Heart left ventricle (tissue), 13 donors: ENCODE results near the gene PRKCA.

ENCODE experiments used
- POLR2A ChIP-seq, 2 donors: fragments of 450-650 bp; IDR thresholded peaks; one replicate each; pipeline ENCODE4 v1.6.1; 2017; ENCODE audit warnings: antibody characterized with exemption in 2 of 2, mild to moderate bottlenecking in 2 of 2, moderate library complexity in 2 of 2
- TF ChIP-seq, protein P1 (sequence below), 12 donors: fragments of 200-600 bp; sonication (generic) in 4 of 12; IDR thresholded peaks; one replicate each; pipeline versions ENCODE4 v1.5.0 to v1.8.0; 2018 to 2022; ENCODE audit warnings: antibody characterized with exemption in 12 of 12, mild to moderate bottlenecking in 5 of 12
- donor health status: ischemic (EF 13 %, LVEDD 7.1; RV severe dilation, severe dysfunction).
- donor health status: DM: no; HTN: yes; CAD: no.
- donor health status: DM: no; HTN: no; CAD: no.
- donor health status: ischemic (EF 25% LVEDD 6.9; RV normal size, moderate dysfunction).
- donor health status: ischemic (EF 25% LVEDD 5.7; RV mildly dilated, moderate dysfunction).
- donor health status: ischemic (EF 35%, LVEDD 5.7; RV mildly dilated, moderate dysfunction).
- donor health status: nonischemic (EF 11% LVEDD 7.7; RV severe dilation, severe dysfunction).
- donor health status: DM: yes; HTN: yes; CAD: no.
- donor health status: PGD.
- donor health status: ischemic (EF 29% LVEDD 5.4; RV normal size, mild dysfunction).
- donor health status: nonischemic (EF 23%, LVEDD 6.1; RV moderate dilation, normal function).

- TF ChIP-seq POLR2A (IDR thresholded peaks at IDR 0.05) = no peak
- TF ChIP-seq, protein P1, sequence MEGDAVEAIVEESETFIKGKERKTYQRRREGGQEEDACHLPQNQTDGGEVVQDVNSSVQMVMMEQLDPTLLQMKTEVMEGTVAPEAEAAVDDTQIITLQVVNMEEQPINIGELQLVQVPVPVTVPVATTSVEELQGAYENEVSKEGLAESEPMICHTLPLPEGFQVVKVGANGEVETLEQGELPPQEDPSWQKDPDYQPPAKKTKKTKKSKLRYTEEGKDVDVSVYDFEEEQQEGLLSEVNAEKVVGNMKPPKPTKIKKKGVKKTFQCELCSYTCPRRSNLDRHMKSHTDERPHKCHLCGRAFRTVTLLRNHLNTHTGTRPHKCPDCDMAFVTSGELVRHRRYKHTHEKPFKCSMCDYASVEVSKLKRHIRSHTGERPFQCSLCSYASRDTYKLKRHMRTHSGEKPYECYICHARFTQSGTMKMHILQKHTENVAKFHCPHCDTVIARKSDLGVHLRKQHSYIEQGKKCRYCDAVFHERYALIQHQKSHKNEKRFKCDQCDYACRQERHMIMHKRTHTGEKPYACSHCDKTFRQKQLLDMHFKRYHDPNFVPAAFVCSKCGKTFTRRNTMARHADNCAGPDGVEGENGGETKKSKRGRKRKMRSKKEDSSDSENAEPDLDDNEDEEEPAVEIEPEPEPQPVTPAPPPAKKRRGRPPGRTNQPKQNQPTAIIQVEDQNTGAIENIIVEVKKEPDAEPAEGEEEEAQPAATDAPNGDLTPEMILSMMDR (IDR thresholded peaks at IDR 0.05) = no peak
These were observed 138.8 kb downstream of the PRKCA start for GRCh38 chr17:66441101-66441661.
